ENCODE data around the gene RNH1. TPM values are rescaled to one million over a fixed set of nuclear protein-coding genes. Genes with fewer than 3 reads are reported as not detected.

RNH1 gene
- total and polyA plus RNA-seq, 2 experiments from 2014 or later, result 623 to 751 TPM

GRCh38 chr11:516400-516799 lies 9.4 kb upstream of the RNH1 start:
- Histone ChIP-seq H3K4me1 (ENCODE audit: insufficient read depth) (peaks cover 9% of the 10 kb centered on the region; the same call in 1 of the 2 replicates), H3K9ac (no peak overlapping the region), H3K4me3 (no peak overlapping the region), H4K20me1 (ENCODE audit: insufficient read depth) (no peaks in the 10 kb centered on the region), H3K27me3 (replicated peaks; ENCODE audit: insufficient read depth) (no peaks in the 10 kb centered on the region), H3K36me3 (ENCODE audit: low read depth) (peaks cover 3% of the 10 kb centered on the region; the same call in 1 of the 2 replicates), H3K4me2 (ENCODE audit: unreplicated experiment) (no peak overlapping the region), H3K9me2 (ENCODE audit: insufficient read depth) (no peaks in the 10 kb centered on the region), H3K9me3 (ENCODE audit: low read depth) (no peaks in the 10 kb centered on the region), H3K27ac (no peak overlapping the region), H3K79me2 (ENCODE audit: insufficient read depth) (peaks cover 16% of the 10 kb centered on the region; the same call in 1 of the 2 replicates), H3F3A (ENCODE audit: insufficient read depth) (no peaks in the 10 kb centered on the region), H2AFZ (no peak overlapping the region)
- no peak for DNase-seq
- in situ Hi-C loops (cut with MboI), result no loop called here
- 96 to 99% methylated on average over 4 of the region's 4 CpGs for WGBS, 2 experiments (ENCODE audit: low coverage in 1 of 2, low lambda C conversion rate in 2 of 2, missing lambda C conversion rate in 2 of 2)
- TF ChIP-seq EZH2 (IDR thresholded peaks at IDR 0.05; ENCODE audit: insufficient read depth, poor library complexity, severe bottlenecking), result no peak
- TF ChIP-seq EZH2phosphoT487 (IDR thresholded peaks at IDR 0.05; ENCODE audit: insufficient read depth, low read depth), result no peak

GRCh38 chr11:515131-515530 lies 8.1 kb upstream of the RNH1 start:
- peaks cover 22% of the 10 kb centered on the region for H3K79me2 ChIP-seq (ENCODE audit: insufficient read depth)
- no peaks in the 10 kb centered on the region for H3K9me3 ChIP-seq (ENCODE audit: low read depth)
- no peak overlapping the region for H3K4me2 ChIP-seq (ENCODE audit: unreplicated experiment)
- H3K36me3 ChIP-seq (ENCODE audit: low read depth), result peaks cover 3% of the 10 kb centered on the region; the same call in 1 of the 2 replicates
- DNase-seq, result peak; percentile 33
- WGBS, 2 experiments (ENCODE audit: low coverage in 1 of 2, low lambda C conversion rate in 2 of 2, missing lambda C conversion rate in 2 of 2), result 67 to 74% methylated on average over 6 of the region's 6 CpGs
- in situ Hi-C loops (cut with MboI), result no loop called here
- H3K27me3 ChIP-seq (replicated peaks; ENCODE audit: insufficient read depth), result no peaks in the 10 kb centered on the region
- H3K27ac ChIP-seq, result no peak overlapping the region
- no peaks in the 10 kb centered on the region for H4K20me1 ChIP-seq (ENCODE audit: insufficient read depth)
- no peaks in the 10 kb centered on the region for H3K9me2 ChIP-seq (ENCODE audit: insufficient read depth)
- H3F3A ChIP-seq (ENCODE audit: insufficient read depth), result no peaks in the 10 kb centered on the region
- TF ChIP-seq EZH2phosphoT487 (IDR thresholded peaks at IDR 0.05; ENCODE audit: insufficient read depth, low read depth) (no peak), EZH2 (IDR thresholded peaks at IDR 0.05; ENCODE audit: insufficient read depth, poor library complexity, severe bottlenecking) (no peak)
- no peak overlapping the region for H2AFZ ChIP-seq
- no peak overlapping the region for H3K4me3 ChIP-seq
- peaks cover 9% of the 10 kb centered on the region; the same call in 1 of the 2 replicates for H3K4me1 ChIP-seq (ENCODE audit: insufficient read depth)
- H3K9ac ChIP-seq, result no peak overlapping the region

GRCh38 chr11:514606-515005 lies 7.6 kb upstream of the RNH1 start:
- in situ Hi-C loops (cut with MboI), result no loop called here
- Histone ChIP-seq H3K9ac (no peak overlapping the region), H3K9me2 (ENCODE audit: insufficient read depth) (no peaks in the 10 kb centered on the region), H3K4me1 (ENCODE audit: insufficient read depth) (peaks cover 9% of the 10 kb centered on the region; the same call in 1 of the 2 replicates), H3K79me2 (ENCODE audit: insufficient read depth) (peaks cover 27% of the 10 kb centered on the region), H3F3A (ENCODE audit: insufficient read depth) (no peaks in the 10 kb centered on the region), H3K36me3 (ENCODE audit: low read depth) (peaks cover 3% of the 10 kb centered on the region; the same call in 1 of the 2 replicates), H3K4me2 (ENCODE audit: unreplicated experiment) (no peak overlapping the region), H2AFZ (no peak overlapping the region), H3K9me3 (ENCODE audit: low read depth) (no peaks in the 10 kb centered on the region), H4K20me1 (ENCODE audit: insufficient read depth) (no peaks in the 10 kb centered on the region), H3K27ac (no peak overlapping the region), H3K27me3 (replicated peaks; ENCODE audit: insufficient read depth) (no peaks in the 10 kb centered on the region), H3K4me3 (no peak overlapping the region)
- 99% methylated on average over 10 of the region's 10 CpGs for WGBS, 2 experiments (ENCODE audit: low coverage in 1 of 2, low lambda C conversion rate in 2 of 2, missing lambda C conversion rate in 2 of 2)
- TF ChIP-seq EZH2 (IDR thresholded peaks at IDR 0.05; ENCODE audit: insufficient read depth, poor library complexity, severe bottlenecking) (no peak), EZH2phosphoT487 (IDR thresholded peaks at IDR 0.05; ENCODE audit: insufficient read depth, low read depth) (no peak)
- DNase-seq, result no peak

GRCh38 chr11:512761-513595 lies 5.9 kb upstream of the RNH1 start:
- TF ChIP-seq EZH2phosphoT487 (IDR thresholded peaks at IDR 0.05; ENCODE audit: insufficient read depth, low read depth), result no peak
- Histone ChIP-seq H2AFZ (no peak overlapping the region), H3K9ac (no peak overlapping the region), H3K9me3 (ENCODE audit: low read depth) (no peaks in the 10 kb centered on the region), H3K27me3 (replicated peaks; ENCODE audit: insufficient read depth) (no peaks in the 10 kb centered on the region), H3K79me2 (ENCODE audit: insufficient read depth) (peaks cover 42% of the 10 kb centered on the region), H3K27ac (no peak overlapping the region), H3K9me2 (ENCODE audit: insufficient read depth) (no peaks in the 10 kb centered on the region), H3K4me1 (ENCODE audit: insufficient read depth) (peaks cover 6% of the 10 kb centered on the region; the same call in 1 of the 2 replicates), H3F3A (ENCODE audit: insufficient read depth) (no peaks in the 10 kb centered on the region), H3K36me3 (ENCODE audit: low read depth) (peaks cover 13% of the 10 kb centered on the region; the same call in 1 of the 2 replicates), H4K20me1 (ENCODE audit: insufficient read depth) (no peaks in the 10 kb centered on the region), H3K4me2 (ENCODE audit: unreplicated experiment) (no peak overlapping the region), H3K4me3 (no peak overlapping the region)
- in situ Hi-C loops (cut with MboI), result no loop called here
- WGBS, 2 experiments (ENCODE audit: low coverage in 1 of 2, low lambda C conversion rate in 2 of 2, missing lambda C conversion rate in 2 of 2), result 94 to 95% methylated on average over 29 of the region's 29 CpGs
- no peak for DNase-seq
